ENCODE results near the gene HS3ST4. TPM values are rescaled to one million over a fixed set of nuclear protein-coding genes. Genes with fewer than 3 reads are reported as not detected.

HS3ST4 gene
- polyA plus RNA-seq, 4 donors = 0.04 to 0.35 TPM; not detected in 2

GRCh38 chr16:25941800-25942499, 250.2 kb downstream of the HS3ST4 start:
- no peak overlapping the region for H3K27ac ChIP-seq (ENCODE audit: low read depth in 1 of 3, low read length in 2 of 3)
- no peaks in the 10 kb centered on the region for H3K27me3 ChIP-seq (ENCODE audit: control insufficient read depth in 3 of 3, insufficient read depth in 3 of 3, low read length in 3 of 3)
- H3K36me3 ChIP-seq (ENCODE audit: control insufficient read depth in 3 of 3, insufficient read depth in 2 of 3, low read depth in 1 of 3, low read length in 3 of 3) = no peaks in the 10 kb centered on the region
- DNase-seq (no peak), FAIRE-seq (no peak)
- no peaks in the 10 kb centered on the region for H3K4me1 ChIP-seq (ENCODE audit: control insufficient read depth in 3 of 3, insufficient read depth in 2 of 3, low read depth in 1 of 3, low read length in 2 of 3)
- H3K4me3 ChIP-seq (ENCODE audit: low read depth in 1 of 3, low read length in 3 of 3) = no peak overlapping the region
- H3K9me3 ChIP-seq (ENCODE audit: control insufficient read depth in 2 of 2, insufficient read depth in 1 of 2, low read depth in 1 of 2, low read length in 1 of 2) = peaks cover 0 to 3% of the 10 kb centered on the region in 2 donors
- 58 to 72% (median 68%) methylated on average over 4 of the region's 4 CpGs for WGBS, 3 donors

- no peak overlapping the region for H3K4me3 ChIP-seq (ENCODE audit: low read depth in 1 of 3, low read length in 3 of 3)
- WGBS, 3 donors = 22 to 25% (median 23%) methylated on average over 3 of the region's 3 CpGs
Measured at GRCh38 chr16:25950586-25951281, 259.0 kb downstream of the HS3ST4 start.

GRCh38 chr16:25951999-25952398, 260.2 kb downstream of the HS3ST4 start:
- Histone ChIP-seq H3K36me3 (ENCODE audit: control insufficient read depth in 3 of 3, insufficient read depth in 2 of 3, low read depth in 1 of 3, low read length in 3 of 3) (no peaks in the 10 kb centered on the region), H3K27me3 (ENCODE audit: control insufficient read depth in 3 of 3, insufficient read depth in 3 of 3, low read length in 3 of 3) (no peaks in the 10 kb centered on the region), H3K9me3 (ENCODE audit: control insufficient read depth in 2 of 2, insufficient read depth in 1 of 2, low read depth in 1 of 2, low read length in 1 of 2) (no peaks in the 10 kb centered on the region), H3K27ac (ENCODE audit: low read depth in 1 of 3, low read length in 2 of 3) (no peak overlapping the region), H3K4me1 (ENCODE audit: control insufficient read depth in 3 of 3, insufficient read depth in 2 of 3, low read depth in 1 of 3, low read length in 2 of 3) (no peaks in the 10 kb centered on the region), H3K4me3 (ENCODE audit: low read depth in 1 of 3, low read length in 3 of 3) (no peak overlapping the region)
- 58 to 78% (median 65%) methylated on average over 1 of the region's 1 CpG for WGBS, 3 donors
- DNase-seq (no peak), FAIRE-seq (no peak)

More at GRCh38 chr16:25950586-25951281, 259.0 kb downstream of the HS3ST4 start:
- Histone ChIP-seq H3K36me3 (ENCODE audit: control insufficient read depth in 3 of 3, insufficient read depth in 2 of 3, low read depth in 1 of 3, low read length in 3 of 3) (no peaks in the 10 kb centered on the region), H3K9me3 (ENCODE audit: control insufficient read depth in 2 of 2, insufficient read depth in 1 of 2, low read depth in 1 of 2, low read length in 1 of 2) (no peaks in the 10 kb centered on the region), H3K4me1 (ENCODE audit: control insufficient read depth in 3 of 3, insufficient read depth in 2 of 3, low read depth in 1 of 3, low read length in 2 of 3) (no peaks in the 10 kb centered on the region), H3K27ac (ENCODE audit: low read depth in 1 of 3, low read length in 2 of 3) (no peak overlapping the region), H3K27me3 (ENCODE audit: control insufficient read depth in 3 of 3, insufficient read depth in 3 of 3, low read length in 3 of 3) (no peaks in the 10 kb centered on the region)
- FAIRE-seq (no peak), DNase-seq (no peak)

- Histone ChIP-seq H3K4me1 (ENCODE audit: control insufficient read depth in 3 of 3, insufficient read depth in 2 of 3, low read depth in 1 of 3, low read length in 2 of 3) (no peaks in the 10 kb centered on the region), H3K27me3 (ENCODE audit: control insufficient read depth in 3 of 3, insufficient read depth in 3 of 3, low read length in 3 of 3) (no peaks in the 10 kb centered on the region), H3K9me3 (ENCODE audit: control insufficient read depth in 2 of 2, insufficient read depth in 1 of 2, low read depth in 1 of 2, low read length in 1 of 2) (no peaks in the 10 kb centered on the region), H3K36me3 (ENCODE audit: control insufficient read depth in 3 of 3, insufficient read depth in 2 of 3, low read depth in 1 of 3, low read length in 3 of 3) (no peaks in the 10 kb centered on the region), H3K4me3 (ENCODE audit: low read depth in 1 of 3, low read length in 3 of 3) (no peak overlapping the region), H3K27ac (ENCODE audit: low read depth in 1 of 3, low read length in 2 of 3) (no peak overlapping the region)
- 62 to 77% (median 62%) methylated on average over 3 of the region's 3 CpGs for WGBS, 3 donors
- FAIRE-seq = no peak
- no peak for DNase-seq
Measured at GRCh38 chr16:25952983-25953382, 261.2 kb downstream of the HS3ST4 start.

GRCh38 chr16:25957707-25958106, 265.9 kb downstream of the HS3ST4 start:
- Histone ChIP-seq H3K27ac (ENCODE audit: low read depth in 1 of 3, low read length in 2 of 3) (no peak overlapping the region), H3K4me1 (ENCODE audit: control insufficient read depth in 3 of 3, insufficient read depth in 2 of 3, low read depth in 1 of 3, low read length in 2 of 3) (no peaks in the 10 kb centered on the region), H3K36me3 (ENCODE audit: control insufficient read depth in 3 of 3, insufficient read depth in 2 of 3, low read depth in 1 of 3, low read length in 3 of 3) (no peaks in the 10 kb centered on the region), H3K27me3 (ENCODE audit: control insufficient read depth in 3 of 3, insufficient read depth in 3 of 3, low read length in 3 of 3) (no peaks in the 10 kb centered on the region), H3K9me3 (ENCODE audit: control insufficient read depth in 2 of 2, insufficient read depth in 1 of 2, low read depth in 1 of 2, low read length in 1 of 2) (peaks cover 0 to 4% of the 10 kb centered on the region in 2 donors), H3K4me3 (ENCODE audit: low read depth in 1 of 3, low read length in 3 of 3) (no peak overlapping the region)
- DNase-seq = no peak
- 83 to 85% (median 84%) methylated on average over 2 of the region's 2 CpGs for WGBS, 3 donors
- FAIRE-seq = no peak

GRCh38 chr16:25959221-25959620, 267.5 kb downstream of the HS3ST4 start:
- peak; percentile 24 to 65 for DNase-seq

GRCh38 chr16:25966172-25967097, 274.7 kb downstream of the HS3ST4 start:
- Histone ChIP-seq H3K27me3 (ENCODE audit: control insufficient read depth in 3 of 3, insufficient read depth in 3 of 3, low read length in 3 of 3) (no peaks in the 10 kb centered on the region), H3K36me3 (ENCODE audit: control insufficient read depth in 3 of 3, insufficient read depth in 2 of 3, low read depth in 1 of 3, low read length in 3 of 3) (no peaks in the 10 kb centered on the region), H3K27ac (ENCODE audit: low read depth in 1 of 3, low read length in 2 of 3) (no peak overlapping the region), H3K4me3 (ENCODE audit: low read depth in 1 of 3, low read length in 3 of 3) (no peak overlapping the region), H3K9me3 (ENCODE audit: control insufficient read depth in 2 of 2, insufficient read depth in 1 of 2, low read depth in 1 of 2, low read length in 1 of 2) (no peaks in the 10 kb centered on the region), H3K4me1 (ENCODE audit: control insufficient read depth in 3 of 3, insufficient read depth in 2 of 3, low read depth in 1 of 3, low read length in 2 of 3) (no peaks in the 10 kb centered on the region)
- DNase-seq (no peak), FAIRE-seq (no peak)
- 28 to 52% (median 48%) methylated on average over 1 of the region's 1 CpG for WGBS, 3 donors

More at GRCh38 chr16:25959221-25959620, 267.5 kb downstream of the HS3ST4 start:
- Histone ChIP-seq H3K4me3 (ENCODE audit: low read depth in 1 of 3, low read length in 3 of 3) (no peak overlapping the region), H3K36me3 (ENCODE audit: control insufficient read depth in 3 of 3, insufficient read depth in 2 of 3, low read depth in 1 of 3, low read length in 3 of 3) (no peaks in the 10 kb centered on the region), H3K4me1 (ENCODE audit: control insufficient read depth in 3 of 3, insufficient read depth in 2 of 3, low read depth in 1 of 3, low read length in 2 of 3) (no peaks in the 10 kb centered on the region), H3K9me3 (ENCODE audit: control insufficient read depth in 2 of 2, insufficient read depth in 1 of 2, low read depth in 1 of 2, low read length in 1 of 2) (peaks cover 0 to 4% of the 10 kb centered on the region in 2 donors), H3K27ac (ENCODE audit: low read depth in 1 of 3, low read length in 2 of 3) (no peak overlapping the region), H3K27me3 (ENCODE audit: control insufficient read depth in 3 of 3, insufficient read depth in 3 of 3, low read length in 3 of 3) (no peaks in the 10 kb centered on the region)
- no peak for FAIRE-seq
- 25 to 73% (median 44%) methylated on average over 2 of the region's 2 CpGs for WGBS, 3 donors

- DNase-seq (no peak), FAIRE-seq (no peak)
- WGBS, 3 donors = 69 to 84% (median 78%) methylated on average over 4 of the region's 4 CpGs
- Histone ChIP-seq H3K9me3 (ENCODE audit: control insufficient read depth in 2 of 2, insufficient read depth in 1 of 2, low read depth in 1 of 2, low read length in 1 of 2) (no peaks in the 10 kb centered on the region), H3K4me3 (ENCODE audit: low read depth in 1 of 3, low read length in 3 of 3) (no peak overlapping the region), H3K4me1 (ENCODE audit: control insufficient read depth in 3 of 3, insufficient read depth in 2 of 3, low read depth in 1 of 3, low read length in 2 of 3) (no peaks in the 10 kb centered on the region), H3K27ac (ENCODE audit: low read depth in 1 of 3, low read length in 2 of 3) (no peak overlapping the region), H3K27me3 (ENCODE audit: control insufficient read depth in 3 of 3, insufficient read depth in 3 of 3, low read length in 3 of 3) (no peaks in the 10 kb centered on the region), H3K36me3 (ENCODE audit: control insufficient read depth in 3 of 3, insufficient read depth in 2 of 3, low read depth in 1 of 3, low read length in 3 of 3) (no peaks in the 10 kb centered on the region)
Measured at GRCh38 chr16:25977121-25977520, 285.4 kb downstream of the HS3ST4 start.

All from small intestine (tissue), 7 donors.